ENCODE results near the gene DUOX2.

DNA sequence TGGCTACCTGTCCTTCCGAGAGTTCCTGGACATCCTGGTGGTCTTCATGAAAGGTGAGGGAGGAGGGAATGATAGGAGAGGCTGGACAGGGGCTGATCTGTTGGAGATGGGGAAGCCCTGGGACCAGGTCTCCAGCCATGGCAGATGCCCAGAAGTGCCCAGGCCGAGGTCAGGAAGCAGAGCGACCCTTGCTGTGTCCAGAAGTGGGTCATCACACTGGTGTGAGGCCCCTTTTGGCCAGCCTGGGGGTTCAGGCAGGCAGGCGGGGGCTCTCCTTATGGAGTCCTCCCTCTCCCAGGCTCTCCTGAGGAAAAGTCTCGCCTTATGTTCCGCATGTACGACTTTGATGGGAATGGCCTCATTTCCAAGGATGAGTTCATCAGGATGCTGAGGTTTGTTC, 33.6 kb upstream of the DUOX2 start:
- TF ChIP-seq, protein P1, sequence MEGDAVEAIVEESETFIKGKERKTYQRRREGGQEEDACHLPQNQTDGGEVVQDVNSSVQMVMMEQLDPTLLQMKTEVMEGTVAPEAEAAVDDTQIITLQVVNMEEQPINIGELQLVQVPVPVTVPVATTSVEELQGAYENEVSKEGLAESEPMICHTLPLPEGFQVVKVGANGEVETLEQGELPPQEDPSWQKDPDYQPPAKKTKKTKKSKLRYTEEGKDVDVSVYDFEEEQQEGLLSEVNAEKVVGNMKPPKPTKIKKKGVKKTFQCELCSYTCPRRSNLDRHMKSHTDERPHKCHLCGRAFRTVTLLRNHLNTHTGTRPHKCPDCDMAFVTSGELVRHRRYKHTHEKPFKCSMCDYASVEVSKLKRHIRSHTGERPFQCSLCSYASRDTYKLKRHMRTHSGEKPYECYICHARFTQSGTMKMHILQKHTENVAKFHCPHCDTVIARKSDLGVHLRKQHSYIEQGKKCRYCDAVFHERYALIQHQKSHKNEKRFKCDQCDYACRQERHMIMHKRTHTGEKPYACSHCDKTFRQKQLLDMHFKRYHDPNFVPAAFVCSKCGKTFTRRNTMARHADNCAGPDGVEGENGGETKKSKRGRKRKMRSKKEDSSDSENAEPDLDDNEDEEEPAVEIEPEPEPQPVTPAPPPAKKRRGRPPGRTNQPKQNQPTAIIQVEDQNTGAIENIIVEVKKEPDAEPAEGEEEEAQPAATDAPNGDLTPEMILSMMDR (IDR thresholded peaks at IDR 0.05; ENCODE audit: low read length), result no peak
- no peak for TF ChIP-seq EZH2 (IDR thresholded peaks at IDR 0.05; ENCODE audit: borderline replicate concordance, low read length)

Measured in OCI-LY1 (cell line).